HuH-7 (cell line): ENCODE measurements around the gene CREB3L1.
A peak's percentile ranks its signal among the peaks of the same experiment; 100 is the strongest.

Source experiments
- DNase-seq: peaks from one replicate; pipeline ENCODE4 v3.0.0; 2011; ENCODE audit warnings: low spot score

The CREB3L1 gene

DNA sequence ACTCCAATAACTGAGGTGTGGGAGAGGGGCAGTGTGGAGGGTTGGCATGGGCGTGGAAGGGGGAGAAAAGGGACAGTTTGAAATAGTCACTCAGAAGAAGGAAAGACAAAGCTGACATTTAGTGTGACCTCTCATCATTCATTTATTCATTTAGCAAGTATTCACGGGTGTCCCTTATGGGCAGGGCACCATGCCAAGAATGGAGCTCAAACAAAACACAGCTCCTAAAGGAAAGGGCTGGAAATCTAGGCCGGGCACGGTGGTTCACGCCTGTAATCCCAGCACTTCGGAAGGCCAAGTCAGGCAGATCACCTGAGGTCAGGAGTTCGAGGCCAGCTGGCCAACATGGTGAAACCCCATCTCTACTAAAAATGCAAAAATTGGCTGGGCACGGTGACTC is 50.4 kb downstream of the CREB3L1 start:
- no peak for DNase-seq

DNA sequence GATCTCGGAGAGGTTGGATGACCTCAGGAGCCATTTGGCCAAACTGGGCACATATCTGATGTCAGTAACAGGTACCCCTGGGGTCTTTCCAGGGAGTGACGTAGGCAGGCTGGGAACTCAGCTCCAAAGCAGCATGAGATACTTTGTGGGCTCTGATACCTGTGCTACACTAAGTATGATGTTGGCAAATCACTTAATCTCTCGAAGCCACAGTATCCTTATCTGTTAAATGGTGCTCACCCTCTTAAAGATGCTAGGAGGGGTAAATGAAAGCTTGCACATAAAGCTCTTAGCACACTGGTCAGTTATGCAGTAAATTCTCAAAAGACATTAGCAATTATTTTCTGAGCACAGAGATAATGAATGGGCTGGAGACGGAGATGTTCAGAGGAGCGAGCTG is 52.7 kb downstream of the CREB3L1 start:
- DNase-seq, result no peak

DNA sequence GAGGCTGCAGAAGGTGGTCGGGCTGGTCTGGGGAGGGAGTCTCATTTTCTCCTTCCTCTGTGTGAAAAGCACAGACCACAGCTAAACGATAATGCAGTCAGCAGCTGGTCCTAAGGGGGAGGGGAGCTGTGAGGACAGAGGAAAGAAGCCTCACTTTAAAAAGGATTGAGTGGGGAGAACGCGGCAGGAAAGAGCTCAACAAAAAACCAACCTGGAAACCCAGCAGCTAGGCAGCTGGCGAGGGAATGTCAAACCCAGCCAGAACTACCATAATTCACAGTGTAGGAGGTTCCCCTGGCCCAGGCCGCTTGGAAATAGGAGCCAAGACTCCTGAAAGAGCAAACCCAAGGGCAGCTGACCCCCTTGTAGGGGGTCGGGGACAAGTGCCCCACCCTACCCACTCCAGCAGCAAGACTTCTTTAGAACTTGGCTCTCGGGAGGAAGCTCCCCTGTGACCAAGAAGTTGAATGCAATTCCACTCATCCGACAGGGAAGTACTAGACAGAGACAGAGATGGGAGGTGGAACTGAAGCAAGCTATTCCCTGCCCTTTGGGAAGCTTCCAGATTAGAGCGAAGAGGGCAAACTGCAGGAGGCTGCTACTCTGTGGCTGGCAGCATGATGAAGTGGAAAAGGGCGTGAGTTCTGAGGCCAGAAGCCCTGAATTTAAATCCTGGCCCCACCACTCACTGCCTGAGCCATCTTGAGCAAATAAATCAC is 53.3 kb downstream of the CREB3L1 start:
- DNase-seq, result no peak

DNA sequence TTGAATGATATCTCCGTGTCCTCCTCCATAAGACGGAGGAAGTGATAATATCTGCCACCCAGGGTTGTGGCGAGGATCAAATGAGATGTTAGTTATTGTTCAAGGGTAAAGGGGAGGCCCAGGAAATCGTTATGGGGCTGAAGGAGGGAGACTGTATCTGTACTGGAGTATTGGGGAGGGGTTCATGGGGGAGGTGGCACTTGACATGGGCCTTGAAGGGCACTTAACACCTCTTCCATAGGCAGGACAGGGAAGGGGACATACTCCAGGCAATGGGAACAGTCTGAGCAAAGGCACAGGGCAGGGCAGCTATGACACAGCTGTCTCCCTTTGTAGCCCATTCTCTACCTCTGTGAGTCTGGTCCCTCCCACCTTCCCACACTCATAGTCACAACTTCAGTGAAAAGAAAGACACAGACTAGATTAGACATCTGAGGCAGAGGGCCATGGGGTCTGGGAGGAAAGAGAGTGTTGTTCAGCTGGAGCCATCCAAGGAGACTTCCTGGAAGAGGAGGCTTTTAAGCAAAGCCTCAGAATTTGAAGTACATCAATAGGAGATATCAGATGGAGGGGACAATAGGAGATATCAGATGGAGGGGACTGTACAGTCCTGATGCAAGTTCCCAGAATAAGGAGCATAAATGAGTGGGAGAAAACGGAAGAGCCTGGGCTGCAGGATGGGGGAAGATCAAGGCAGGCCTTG is 54.0 kb downstream of the CREB3L1 start:
- no peak for DNase-seq

DNA sequence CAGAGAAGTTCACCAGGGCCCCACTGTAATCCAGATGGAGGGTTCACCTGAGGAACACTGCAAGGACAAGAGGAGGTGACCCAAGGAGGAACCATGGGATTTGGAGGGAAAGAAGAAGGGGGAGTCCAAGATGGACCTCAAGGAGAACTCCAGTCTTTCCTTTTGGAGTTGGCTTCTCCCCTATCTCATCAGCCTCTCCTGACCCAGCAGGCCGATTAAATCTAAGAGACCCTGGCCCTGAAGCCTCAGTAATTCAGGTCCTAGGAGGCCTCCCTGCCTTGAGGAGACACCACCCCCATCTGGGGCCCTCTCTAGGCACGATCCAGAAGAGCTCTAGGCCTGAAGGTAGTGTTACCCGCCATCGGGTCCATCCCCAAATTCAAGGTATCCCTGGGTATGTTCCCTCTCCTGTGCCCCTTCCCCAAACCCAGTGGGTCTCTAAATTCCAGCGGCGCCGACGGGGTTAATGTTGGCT is 54.7 kb downstream of the CREB3L1 start:
- DNase-seq, result no peak

DNA sequence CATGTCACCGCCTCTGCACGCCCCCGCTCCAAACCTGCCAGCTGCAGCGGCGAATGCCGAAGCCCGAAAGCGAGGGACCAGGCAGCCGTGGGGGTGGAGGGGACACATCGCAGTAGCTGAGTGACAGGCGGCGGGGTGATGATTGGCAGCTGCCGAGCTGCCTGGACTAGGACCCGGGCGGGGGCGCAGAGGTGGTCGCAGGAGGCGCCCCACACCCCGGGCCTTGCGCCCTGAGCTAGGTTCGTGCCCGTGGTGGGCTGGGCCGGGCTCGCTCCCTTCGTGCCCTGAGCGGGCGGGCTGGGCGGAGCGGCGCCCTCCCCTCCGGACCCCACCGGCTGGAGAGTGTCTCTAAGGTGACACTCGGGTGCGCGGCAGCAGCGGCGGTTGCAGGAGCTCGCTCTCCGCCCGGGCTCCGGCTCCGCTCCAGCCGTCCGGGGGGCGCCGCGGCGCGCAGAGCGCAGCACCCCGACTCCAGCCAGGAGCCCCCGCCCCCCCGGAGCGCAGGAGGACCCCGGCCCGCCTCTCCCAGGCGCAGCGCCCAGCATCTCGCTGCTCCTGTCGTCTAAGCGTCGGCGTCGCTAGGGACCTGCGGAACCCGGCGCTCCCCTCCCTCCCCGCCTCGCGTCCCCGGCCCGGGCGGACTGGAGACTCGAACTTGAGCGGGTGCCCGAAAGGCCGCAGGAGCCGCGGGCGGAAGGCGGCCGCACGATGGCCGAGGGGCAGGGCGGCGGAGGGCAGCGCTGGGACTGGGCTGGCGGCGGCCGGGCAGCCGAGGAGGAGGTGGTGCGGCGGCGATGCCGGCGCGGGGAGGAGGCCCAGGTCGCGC is 55.3 kb downstream of the CREB3L1 start:
- peak; percentile 56 for DNase-seq

- no peak for DNase-seq
Measured at GRCh38 chr11:46333394-46333947, 56.0 kb downstream of the CREB3L1 start.

DNA sequence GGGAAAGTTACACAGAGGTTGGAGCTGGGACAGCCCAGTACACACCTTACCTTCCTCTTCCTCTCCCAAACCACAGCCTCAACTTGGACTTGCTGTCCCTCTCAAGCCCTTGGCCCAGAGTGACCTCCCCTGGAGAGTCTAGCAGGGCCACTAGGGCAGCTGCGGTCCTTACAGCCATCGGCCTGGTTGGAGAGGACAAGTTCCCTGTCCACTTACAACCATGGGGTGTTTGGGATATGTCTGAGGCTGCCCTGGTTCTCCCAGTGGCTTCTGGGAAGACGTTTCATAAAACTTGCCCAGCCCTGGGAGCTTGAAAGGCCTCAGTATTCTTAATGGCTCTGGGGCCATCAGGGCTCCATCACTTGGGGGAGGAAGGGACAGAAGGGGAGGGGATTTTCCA is 56.7 kb downstream of the CREB3L1 start:
- DNase-seq, result no peak

DNA sequence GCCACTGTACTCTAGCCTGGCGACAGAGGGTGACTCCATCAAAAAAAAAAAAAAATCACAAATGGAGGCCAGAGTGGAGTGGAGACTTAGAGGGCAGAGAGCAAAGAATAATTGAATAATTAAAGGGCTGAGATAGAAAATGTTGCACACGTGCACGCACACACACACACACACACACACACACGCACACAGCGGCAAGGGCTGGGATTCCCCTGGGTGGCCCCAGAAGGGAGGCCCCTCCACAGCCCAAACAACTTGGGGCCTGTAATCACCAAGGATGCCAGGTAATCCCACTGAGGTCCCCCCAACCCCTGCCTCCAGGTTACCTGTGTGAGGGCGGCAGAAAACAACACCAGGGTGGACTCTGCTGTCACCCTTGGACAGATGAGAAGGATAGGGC is 57.8 kb downstream of the CREB3L1 start:
- no peak for DNase-seq

- DNase-seq, result no peak
Measured at GRCh38 chr11:46335890-46336562, 58.6 kb downstream of the CREB3L1 start.

DNA sequence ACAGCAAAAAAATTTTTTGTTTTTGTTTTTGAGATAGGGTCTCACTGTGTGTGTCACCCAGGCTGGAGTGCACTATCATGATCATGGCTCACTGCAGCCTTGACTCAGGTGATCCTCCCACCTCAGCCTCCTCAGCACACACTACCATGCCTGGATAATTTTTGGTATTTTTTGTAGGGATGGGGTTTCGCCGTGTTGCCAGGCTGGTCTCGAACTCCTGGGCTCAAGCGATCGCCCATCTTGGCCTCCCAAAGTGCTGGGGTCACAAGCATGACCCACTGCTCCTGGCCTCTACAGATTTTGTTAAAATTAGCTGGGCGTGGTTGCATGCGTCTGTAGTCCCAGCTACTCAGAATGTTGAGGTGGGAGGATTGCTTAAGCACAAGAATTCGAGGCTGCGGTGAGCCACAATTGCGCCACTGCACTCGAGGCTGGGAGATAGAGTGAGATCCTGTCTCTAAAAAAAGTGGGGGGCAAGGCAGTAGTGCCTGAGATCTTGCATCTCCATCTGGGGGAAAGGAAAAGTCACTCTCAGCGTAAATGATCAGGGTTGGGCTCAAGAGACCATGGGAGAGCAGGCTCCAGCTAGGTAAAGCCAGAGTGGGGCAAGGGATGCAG is 59.2 kb downstream of the CREB3L1 start:
- no peak for DNase-seq

- no peak for DNase-seq
Measured at GRCh38 chr11:46337626-46338345, 60.3 kb downstream of the CREB3L1 start.

GRCh38 chr11:46338636-46338987 is 61.1 kb downstream of the CREB3L1 start:
- no peak for DNase-seq

DNA sequence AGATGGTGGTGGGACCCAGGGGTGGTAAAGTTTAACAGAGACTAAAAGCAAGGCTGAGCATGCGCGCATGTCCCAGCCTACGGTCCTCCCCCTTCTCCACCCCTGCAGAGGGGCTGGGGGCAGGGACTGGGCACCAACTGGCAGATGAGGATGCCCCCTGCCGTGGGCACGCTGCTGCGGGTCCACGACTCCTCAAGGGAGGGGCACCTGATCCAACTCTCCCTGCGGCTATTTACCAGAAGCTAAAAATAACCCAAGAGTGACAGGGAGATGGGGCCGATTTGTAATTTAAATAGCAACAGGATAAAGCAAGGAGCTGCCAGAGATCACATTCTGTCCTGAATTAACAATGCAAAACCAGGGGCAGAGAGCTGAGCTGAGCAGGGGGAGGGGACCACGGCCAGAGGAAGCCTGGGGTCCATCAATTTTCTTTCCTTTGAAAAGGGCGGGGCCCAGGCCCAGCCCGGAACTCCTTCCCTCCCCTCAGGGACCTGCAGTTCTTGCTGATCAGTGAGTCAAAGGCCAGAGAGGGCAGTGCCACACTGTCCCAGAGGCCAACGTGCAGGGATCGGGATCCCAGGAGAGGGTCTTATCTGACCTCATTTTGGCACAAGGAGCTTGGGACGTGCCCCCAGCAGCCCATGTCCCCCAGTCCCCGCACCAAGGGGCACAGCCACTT is 61.7 kb downstream of the CREB3L1 start:
- DNase-seq, result no peak

GRCh38 chr11:46339816-46340215 is 62.4 kb downstream of the CREB3L1 start:
- no peak for DNase-seq

- DNase-seq, result no peak
Measured at GRCh38 chr11:46341454-46341853, 64.0 kb downstream of the CREB3L1 start.

- no peak for DNase-seq
Measured at GRCh38 chr11:46342239-46342638, 64.8 kb downstream of the CREB3L1 start.

- no peak for DNase-seq
Measured at GRCh38 chr11:46343520-46343919, 66.1 kb downstream of the CREB3L1 start.

- DNase-seq, result no peak
Measured at GRCh38 chr11:46345131-46345597, 67.7 kb downstream of the CREB3L1 start.

- no peak for DNase-seq
Measured at GRCh38 chr11:46345881-46346484, 68.5 kb downstream of the CREB3L1 start.
